GM21786 (cell line): ENCODE data around the gene EXD3.
"Not testable (repeated sequence)": the region's sequence is repeated elsewhere in the genome, so short reads cannot be mapped to it uniquely, and the experiment has no call there.

Experiments
- ATAC-seq: cut with Tn5 transposase; IDR thresholded peaks from one replicate; pipeline ENCODE4 v1.9.1; 2021; ENCODE audit not compliant: unreplicated experiment

EXD3 gene

DNA sequence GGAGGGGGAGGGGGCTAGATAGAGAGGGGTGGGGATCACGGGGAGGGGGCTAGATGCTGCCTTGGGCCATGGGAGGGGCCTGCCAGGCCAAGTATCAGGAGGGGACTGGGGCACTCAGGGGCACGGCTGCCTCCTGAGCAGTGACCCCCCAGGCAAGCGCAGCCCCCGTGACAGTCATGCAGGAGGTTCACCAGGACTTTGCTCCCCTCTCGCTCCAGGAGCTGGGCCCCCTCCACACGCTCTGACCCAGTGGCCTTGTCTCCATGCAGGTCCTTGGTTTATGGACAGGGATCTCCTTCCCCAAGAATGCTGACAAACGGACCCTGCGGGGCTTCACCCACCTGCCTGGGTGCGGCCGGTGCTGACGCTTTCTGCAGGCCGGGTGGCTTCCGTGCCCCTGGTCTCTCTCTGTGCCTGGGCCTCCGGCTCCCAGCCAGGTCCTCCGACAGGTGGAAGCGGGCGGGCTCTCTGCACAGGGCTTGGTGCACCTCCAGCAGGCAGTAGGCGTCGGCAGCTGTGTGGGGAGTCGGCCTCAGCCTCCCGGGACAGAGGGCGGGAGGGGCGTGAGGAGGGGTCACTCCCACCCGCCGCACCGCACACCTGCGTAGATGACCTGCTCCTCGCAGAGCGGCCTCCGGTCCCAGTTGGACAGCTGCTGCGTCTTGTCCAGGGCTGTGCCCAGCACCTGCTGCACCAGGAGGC lies 74.0 kb downstream of the EXD3 start:
- ATAC-seq: no peak

DNA sequence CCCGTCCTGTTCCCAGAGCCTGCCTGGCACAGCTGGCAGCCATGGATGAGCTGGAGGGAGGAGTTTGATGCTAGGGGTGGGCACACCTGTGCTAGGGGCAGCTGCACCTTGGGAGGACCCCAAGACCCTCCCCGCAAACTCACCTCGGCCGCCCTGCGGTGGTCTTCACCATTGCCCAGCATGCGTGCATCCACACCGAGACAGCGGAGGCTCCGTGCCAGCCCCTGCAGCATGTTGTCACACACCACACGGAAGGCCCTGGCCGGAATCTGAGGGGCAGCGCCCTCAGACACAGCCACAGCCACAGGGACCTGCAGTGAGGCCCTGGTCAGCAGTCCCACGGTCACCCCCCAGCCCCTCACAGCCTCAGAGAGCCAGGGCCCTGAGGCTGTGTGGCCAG lies 75.0 kb downstream of the EXD3 start:
- ATAC-seq: no peak

DNA sequence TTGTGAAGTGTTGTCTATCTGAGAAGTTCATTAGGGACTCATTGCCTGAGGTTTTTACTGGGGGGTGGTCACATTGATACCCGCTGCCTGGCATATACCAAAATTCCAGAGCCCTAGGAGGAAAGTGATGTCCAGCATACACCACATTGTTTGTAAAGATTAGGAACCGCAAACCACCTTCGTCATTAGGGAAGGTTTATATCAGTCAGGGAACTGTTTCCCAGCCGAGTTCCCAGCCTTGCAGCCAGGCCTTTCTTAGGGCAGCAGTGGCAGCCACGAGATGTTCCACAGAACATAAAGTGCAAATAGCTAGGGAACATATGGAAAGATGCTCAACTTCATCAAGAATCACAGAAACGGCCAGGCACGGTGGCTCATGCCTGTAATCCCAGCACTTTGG lies 80.5 kb downstream of the EXD3 start:
- ATAC-seq: no peak

DNA sequence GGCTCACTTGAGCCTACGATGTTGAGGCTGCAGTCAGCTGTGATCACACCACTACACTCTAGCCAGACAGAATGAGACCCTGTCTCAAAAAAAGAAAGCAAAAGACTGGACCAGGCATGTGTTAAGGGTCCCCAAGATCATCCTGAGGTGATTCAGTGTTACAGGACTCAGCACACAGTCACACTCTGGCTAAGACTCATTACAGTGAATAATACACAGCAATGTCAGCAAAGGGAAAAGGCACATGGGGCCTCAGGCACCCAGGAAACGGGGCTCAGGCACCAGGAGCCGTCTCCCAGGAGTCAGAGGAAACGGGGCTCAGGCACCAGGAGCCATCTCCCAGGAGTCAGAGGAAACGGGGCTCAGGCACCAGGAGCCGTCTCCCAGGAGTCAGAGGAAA lies 81.7 kb downstream of the EXD3 start:
- ATAC-seq: no peak

DNA sequence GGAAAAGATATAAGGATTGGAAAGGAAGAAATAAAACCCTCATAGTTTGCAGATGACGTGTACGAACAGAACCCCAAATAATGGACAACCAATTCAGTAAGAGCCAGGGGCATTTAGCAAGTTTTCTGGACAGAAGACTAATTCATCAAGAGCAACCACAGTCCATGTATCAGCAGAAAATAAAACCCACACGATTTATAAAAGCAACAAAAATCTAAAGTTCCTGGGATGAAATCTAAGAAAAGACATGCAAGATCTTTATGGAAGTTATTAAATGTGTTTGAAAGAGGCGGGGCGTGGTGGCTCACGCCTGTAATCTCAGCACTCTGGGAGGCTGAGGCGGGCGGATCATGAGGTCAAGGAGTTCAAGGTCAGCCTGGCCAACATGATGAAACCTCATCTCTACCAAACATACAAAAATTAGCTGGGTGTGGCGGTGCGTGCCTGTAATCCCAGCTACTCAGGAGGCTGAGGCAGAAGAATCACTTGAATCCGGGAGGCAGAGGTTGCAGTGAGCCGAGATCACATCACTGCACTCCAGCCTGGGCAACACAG lies 83.0 kb downstream of the EXD3 start:
- ATAC-seq: not testable (repeated sequence)

DNA sequence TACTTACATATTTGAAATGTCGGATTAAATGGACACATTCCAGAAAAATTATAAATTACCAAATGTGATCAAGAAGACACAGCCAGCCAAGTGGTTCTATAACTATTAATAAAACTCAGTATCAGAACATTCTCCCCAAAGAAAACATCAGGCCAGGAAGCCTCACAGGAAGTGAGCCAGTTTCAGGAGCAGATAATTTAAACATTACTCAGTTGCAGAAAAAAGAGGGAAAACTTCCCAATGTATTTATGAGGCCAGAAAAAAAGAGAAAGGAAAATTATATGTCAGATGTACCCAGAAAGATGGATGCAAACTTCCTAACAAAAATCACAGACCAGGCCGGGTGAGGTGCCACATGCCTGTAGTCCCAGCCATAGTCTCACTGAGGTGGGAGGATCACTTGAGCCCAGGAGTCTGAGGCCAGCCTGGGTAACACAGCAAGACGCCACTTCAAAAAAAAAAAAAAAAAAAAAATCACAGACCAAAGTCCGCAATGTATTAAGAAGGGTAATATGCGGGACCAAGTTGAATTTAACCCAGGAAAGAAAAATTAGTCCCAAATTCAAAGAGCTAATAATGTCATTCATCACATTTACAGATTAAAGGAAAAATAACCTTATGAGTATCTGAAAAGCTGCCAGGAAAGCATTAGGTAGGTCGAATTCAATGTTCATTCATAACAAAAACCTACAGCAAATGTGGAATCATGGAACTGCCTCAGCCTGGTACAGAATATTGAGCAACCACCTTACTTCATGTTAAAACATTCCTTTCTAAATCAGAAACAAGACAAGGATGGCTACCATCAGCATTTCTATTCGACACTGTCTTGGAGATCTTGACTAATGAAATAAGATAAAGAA lies 83.7 kb downstream of the EXD3 start:
- no peak for ATAC-seq

DNA sequence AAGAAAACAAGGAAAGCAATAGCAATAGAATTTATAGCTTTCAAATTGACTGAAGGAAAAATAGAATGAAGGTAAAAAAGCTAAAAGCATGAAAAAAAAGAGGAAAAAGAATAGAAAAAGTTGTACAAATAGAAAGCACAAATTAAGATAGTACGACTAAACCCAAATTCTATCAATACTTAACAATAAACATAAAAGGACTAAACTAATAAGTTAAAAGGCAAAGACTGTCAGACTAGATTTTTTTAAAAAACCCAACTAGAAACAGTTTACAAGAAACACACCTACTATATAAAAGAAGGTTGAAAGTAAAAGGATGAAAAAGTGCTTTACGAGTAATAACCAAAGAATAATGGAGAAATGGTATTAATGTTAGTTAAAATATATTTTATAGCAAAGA lies 86.2 kb downstream of the EXD3 start:
- no peak for ATAC-seq

DNA sequence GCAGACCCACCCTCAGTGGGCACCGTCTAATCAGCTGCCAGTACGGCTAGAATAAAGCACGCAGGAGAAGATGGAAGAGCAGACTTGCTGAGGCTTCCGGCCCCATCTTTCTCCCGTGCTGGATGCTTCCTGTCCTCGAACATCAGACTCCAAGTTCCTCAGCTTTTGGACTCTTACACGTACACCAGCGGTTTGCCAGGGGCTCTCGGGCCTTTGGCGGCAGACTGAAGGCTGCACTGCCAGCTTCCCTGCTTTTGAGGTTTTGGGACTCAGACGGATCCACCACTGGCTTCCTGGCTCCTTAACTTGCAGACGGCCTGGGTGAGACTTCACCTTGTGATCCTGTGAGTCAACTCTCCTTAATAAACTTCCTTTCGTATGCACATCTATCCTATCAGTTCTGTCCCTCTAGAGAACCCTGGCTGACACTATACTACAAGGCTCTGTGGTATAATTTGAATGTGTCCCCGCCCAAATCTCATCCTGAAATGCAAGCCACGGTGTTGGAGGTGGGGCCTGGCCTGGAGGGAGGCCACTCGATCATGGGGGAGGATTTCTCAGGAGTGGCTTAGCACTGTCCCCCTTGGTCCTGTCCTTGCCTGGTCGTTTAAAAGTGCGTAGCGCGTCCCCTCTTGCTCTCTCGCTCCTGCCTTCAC lies 89.8 kb downstream of the EXD3 start:
- no peak for ATAC-seq

DNA sequence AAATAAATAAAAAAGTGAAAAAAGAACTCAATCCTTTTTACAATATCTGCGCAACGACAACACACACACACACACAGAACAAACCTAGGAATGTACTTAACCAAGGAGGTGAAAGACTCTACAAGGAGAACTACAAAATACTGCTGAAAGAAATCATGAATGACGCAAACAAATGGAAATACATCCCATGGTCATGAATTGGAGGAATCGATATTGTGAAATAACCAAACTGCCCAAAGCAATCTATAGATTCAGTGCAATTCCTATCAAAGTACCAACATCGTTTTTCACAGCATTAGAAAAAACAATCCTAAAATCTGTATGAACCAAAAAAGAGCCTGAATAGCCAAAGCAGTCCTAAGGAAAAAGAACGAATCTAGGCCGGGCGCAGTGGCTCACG lies 91.0 kb downstream of the EXD3 start:
- no peak for ATAC-seq

DNA sequence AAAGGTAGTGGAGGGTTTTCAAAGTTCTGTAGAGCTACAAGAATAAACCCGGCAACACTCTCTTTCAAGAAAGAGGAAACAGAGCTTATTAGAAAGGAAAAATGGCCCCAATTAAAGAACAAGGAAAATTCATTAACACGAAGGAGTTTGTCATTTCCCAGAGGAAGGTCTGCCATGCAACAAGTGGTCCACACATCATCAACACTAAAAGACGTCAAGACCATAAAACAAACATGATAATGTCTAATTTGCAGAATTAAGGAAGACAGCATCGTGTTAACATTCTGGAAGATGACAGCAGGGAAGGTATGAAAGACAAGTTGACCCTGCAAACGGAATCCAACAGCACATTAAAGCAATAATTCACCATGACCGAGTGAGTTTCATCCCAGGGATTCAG lies 92.3 kb downstream of the EXD3 start:
- ATAC-seq: no peak

DNA sequence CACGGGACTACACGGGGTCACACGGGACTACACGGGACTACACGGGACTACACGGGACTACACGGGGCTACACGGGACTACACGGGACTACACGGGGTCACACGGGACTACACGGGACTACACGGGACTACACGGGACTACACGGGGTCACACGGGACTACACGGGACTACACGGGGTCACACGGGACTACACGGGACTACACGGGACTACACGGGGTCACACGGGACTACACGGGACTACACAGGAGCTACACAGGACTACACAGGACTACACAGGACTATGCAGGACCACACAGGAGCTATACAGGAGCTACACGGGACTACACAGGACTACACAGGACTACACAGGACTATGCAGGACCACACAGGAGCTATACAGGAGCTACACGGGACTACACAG lies 93.4 kb downstream of the EXD3 start:
- not testable (repeated sequence) for ATAC-seq

DNA sequence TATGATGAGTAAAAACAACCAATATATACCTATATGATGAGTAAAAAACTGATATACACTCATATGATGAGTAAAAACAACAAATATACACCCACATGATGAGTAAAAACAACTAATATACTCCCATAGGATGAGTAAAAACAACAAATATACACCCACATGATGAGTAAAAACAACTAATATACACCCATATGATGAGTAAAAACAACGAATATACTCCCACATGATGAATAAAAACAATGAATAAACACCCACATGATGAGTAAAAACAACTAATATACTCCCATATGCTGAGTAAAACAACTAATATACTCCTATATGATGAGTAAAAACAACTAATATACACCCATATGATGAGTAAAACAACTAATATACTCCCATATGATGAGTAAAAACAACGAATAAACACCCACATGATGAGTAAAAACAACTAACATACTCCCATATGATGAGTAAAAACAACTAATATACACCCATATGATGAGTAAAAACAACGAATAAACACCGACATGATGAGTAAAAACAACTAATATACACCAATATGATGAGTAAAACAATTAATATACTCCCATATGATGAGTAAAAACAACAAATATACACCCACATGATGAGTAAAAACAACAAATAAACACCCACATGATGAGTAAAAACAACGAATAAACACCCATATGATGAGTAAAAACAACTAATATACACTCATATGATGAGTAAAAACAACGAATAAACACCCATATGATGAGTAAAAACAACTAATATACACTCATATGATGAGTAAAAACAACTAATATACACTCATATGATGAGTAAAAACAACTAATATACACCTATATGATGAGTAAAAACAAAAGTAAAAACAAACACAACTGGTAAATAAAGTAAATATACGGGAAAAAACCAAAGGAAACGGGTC lies 95.1 kb downstream of the EXD3 start:
- ATAC-seq: not testable (repeated sequence)

DNA sequence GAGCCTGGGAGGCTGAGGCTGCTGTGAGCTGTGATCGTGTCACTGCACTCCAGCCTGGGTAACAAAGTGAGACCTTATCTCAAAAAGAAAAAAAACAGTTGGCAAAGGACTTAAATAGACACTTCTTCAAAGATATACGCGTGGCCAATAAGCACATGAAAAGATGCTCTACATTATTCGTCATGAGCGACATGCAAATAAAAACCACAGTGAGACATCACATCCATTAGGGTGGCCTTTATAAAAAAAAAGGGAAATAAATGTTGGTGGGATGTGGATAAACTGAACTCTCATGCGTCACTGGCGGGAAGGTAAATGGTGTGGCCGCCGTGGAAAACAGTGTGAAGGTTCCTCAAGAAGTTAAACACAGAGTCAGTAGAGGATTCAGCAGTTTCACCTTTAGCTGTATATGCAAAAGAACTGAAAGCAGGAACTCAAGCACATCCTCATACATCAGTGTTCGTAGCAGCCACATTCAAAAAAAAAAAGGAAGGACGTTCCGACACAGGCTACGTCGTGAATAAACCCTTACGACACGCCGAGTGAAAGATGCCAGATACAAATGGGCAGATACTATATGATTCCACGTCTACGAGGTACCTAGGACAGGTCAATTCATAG lies 96.4 kb downstream of the EXD3 start:
- no peak for ATAC-seq

DNA sequence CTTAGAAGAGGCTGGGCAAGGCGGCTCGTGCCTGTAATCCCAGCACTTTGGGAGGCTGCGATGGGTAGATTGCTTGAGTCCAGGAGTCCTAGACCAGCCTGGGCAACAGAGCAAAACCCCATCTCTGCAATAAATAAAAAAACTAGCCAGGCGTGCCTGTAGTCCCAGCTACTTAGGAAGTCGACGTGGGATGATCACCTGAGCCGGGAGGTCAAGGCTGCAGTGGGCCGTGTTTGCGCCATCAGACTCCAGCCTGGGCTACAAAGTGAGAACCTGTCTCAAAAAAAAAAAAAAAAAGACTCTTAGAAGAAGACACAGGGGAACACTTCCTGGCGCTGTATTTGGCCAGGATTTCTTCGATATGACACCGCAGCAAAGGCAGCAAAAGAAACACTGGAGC lies 97.2 kb downstream of the EXD3 start:
- no peak for ATAC-seq

DNA sequence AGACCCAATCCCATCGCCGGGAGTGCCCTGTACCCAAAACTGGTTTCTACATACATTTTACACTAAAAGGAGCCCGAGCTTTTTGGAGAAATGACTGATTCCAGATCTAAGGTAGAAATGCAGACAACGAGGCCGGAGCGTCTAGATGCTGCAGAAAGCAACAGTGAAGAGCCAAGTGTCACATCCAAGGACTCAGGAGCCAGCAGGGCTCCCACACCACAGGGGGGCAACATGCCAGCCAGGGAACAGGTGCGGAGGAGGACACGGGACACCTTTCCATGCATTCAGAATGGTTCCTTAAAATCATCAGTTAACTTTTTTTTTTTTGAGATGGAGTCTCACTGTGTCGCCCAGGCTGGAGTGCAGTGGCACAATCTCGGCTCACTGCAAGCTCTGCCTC lies 97.8 kb downstream of the EXD3 start:
- ATAC-seq: no peak

DNA sequence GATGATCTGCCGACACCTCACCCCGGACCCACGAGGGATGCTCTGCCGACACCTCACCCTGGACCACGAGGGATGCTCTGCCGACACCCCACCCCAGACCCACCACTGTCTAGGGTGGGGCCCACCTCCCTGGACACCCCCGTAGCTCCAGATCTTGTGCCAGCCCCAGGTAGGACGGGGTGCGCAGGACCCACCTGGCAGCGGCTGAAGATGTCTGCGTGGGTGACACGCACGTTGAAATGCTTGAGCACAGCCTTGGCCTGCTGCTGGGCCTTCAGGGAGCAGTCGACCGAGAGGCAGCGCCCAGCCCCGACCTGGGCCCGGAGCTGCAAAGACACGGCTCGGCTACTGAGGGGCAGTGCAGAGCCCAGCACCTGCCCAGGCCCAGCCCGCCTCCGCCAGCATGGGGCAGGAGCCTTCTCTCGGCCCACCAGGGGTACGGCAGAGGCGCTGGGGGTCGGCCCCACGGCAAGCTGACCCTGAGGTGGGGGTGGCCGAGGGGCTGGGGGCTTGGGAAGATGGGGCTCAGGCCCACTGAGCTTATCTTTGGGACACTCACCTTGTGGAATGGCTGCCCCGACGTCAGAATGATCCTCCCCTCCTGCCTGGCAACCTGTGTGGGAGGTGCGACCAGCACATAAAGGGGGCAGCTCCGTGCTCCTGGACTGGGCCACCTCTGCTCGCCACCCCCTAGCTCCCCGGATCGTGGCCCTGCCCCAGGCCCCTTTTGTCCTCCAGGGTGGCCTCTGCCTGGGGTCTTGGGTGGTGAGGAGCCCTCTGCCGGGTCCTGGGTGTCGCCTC lies 99.2 kb downstream of the EXD3 start:
- no peak for ATAC-seq

DNA sequence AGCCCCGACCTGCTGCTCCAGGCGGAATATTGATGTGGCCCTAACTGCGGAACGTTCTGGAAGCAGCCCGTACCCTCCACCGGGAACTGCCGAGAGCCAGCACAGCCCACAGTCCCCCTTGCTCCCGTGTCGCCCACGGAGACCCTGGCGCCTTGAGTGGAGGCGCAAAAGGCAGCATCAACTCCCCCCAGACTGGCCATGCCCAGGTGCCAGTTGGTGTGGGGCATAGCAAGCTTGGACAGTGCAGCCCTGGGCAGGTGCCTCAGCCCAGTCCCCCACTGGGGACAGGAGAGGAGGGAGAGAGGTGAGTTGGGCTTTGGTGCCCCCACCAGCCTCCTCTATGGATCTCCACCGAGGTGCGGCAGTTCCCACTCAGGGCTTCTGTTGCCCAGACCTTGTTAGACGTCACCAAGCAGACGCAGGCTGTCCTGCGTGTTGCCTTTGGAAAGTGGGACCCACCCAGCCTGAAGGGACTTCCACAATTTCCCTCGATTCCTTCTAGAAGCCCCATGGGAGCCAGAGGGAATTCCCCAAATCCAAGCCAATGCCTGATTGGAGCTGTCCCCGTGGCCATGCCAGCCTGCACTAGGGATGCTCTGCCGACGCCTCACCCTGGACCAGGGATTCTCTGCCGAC lies 101.1 kb downstream of the EXD3 start:
- no peak for ATAC-seq

DNA sequence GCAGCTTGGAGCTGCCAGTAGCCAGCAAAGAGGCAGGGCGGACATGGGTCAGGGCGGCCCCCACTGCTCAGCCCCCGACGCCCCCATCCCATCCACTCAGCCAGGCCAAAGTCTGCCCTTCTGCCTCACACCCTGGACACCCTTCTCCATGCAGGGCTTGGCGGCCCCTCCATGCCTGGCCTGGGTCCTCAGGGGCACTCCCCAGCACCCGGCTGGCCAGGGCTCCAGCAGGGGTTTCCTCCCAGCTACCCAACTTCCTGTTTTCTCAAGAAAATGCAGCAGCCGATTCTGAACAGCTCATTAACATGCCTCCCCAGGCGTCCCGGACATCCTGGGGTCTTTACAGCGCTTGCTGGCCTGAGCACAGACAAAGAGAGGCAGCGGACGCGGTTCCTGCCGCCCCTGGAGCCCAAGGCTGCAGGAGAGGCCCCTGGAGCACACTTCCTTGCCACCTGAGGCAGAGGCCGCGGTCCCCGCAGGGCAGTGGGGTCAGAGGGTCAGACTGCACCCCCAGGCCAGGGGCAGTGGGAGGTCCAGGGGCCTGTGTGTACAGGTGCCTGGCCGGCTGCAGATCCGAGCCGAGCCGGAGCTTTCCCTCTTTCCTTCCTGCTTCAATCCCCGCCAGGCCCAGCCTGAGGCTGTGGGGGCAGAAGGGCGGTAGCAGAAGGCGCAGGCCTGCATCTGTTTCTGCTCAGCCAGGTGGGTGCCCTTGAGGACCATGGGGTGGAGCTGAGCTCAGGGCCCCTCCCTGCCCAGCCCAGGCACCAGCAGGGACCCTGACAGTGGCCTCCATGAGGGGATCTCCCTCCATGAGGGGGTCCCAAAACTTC lies 102.2 kb downstream of the EXD3 start:
- no peak for ATAC-seq
